ENCODE measurements around the gene KIF17. TPM values are rescaled to one million over a fixed set of nuclear protein-coding genes. Genes with fewer than 3 reads are reported as not detected.

The KIF17 gene
- total and polyA plus RNA-seq, 4 donors = 4.1 to 9.6 (median 5.9) TPM

- ATAC-seq (ENCODE audit: insufficient read depth, low FRiP score) (no peak), DNase-seq (no peak)
- Histone ChIP-seq H3K4me3 (no peak overlapping the region), H3K4me1 (ENCODE audit: control insufficient read depth in 5 of 5, insufficient read depth in 5 of 5, low read length in 5 of 5) (peaks cover 0 to 16% (median 8%) of the 10 kb centered on the region in 5 donors), H3K9me3 (ENCODE audit: control insufficient read depth in 4 of 4, insufficient read depth in 3 of 4, low read length in 3 of 4) (no peaks in the 10 kb centered on the region), H3K9ac (ENCODE audit: insufficient read depth in 1 of 2, low read length in 2 of 2) (no peak overlapping the region), H3K27me3 (ENCODE audit: control insufficient read depth in 3 of 3, insufficient read depth in 3 of 3, low read length in 2 of 3) (peaks cover 0 to 38% (median 26%) of the 10 kb centered on the region in 3 donors), H3K27ac (ENCODE audit: low read depth in 1 of 2, low read length in 1 of 2) (peak overlapping the region; percentile 59 to 82), H3K36me3 (ENCODE audit: control insufficient read depth in 4 of 4, insufficient read depth in 4 of 4, low read length in 4 of 4) (peaks cover 0 to 12% (median 4%) of the 10 kb centered on the region in 4 donors)
- 21 to 30% methylated on average over 7 of the region's 7 CpGs for WGBS, 2 donors
- TF ChIP-seq CTCF (IDR thresholded peaks at IDR 0.05; ENCODE audit: control extremely low read depth, extremely low read depth) = no peak
Measured at GRCh38 chr1:20733360-20733975, 15.7 kb upstream of the KIF17 start.

GRCh38 chr1:20732588-20733359, 15.0 kb upstream of the KIF17 start, which contains the start of gene SH2D5:
SH2D5 (minus strand) TSS chr1:20732703; CDS start chr1:20728044, 4,659 bp downstream.
- no peak for TF ChIP-seq CTCF (IDR thresholded peaks at IDR 0.05; ENCODE audit: control extremely low read depth, extremely low read depth)
- peaks cover 0 to 43% (median 26%) of the 10 kb centered on the region in 3 donors for H3K27me3 ChIP-seq (ENCODE audit: control insufficient read depth in 3 of 3, insufficient read depth in 3 of 3, low read length in 2 of 3)
- H3K4me1 ChIP-seq (ENCODE audit: control insufficient read depth in 5 of 5, insufficient read depth in 5 of 5, low read length in 5 of 5) = peaks cover 0 to 16% (median 8%) of the 10 kb centered on the region in 5 donors
- no peak within 1 kb of the TSS for H3K9ac ChIP-seq (ENCODE audit: insufficient read depth in 1 of 2, low read length in 2 of 2)
- peak within 1 kb of the TSS; percentile 59 to 82 for H3K27ac ChIP-seq (ENCODE audit: low read depth in 1 of 2, low read length in 1 of 2)
- peak; percentile 56 to 76 (median 67) for DNase-seq
- no peaks in the 10 kb centered on the region for H3K9me3 ChIP-seq (ENCODE audit: control insufficient read depth in 4 of 4, insufficient read depth in 3 of 4, low read length in 3 of 4)
- ATAC-seq (ENCODE audit: insufficient read depth, low FRiP score) = peak; percentile 65
- 0 to 1% methylated on average over 38 of the region's 38 CpGs for WGBS, 2 donors
- peaks cover 0 to 9% (median 2%) of the 10 kb centered on the region in 4 donors for H3K36me3 ChIP-seq (ENCODE audit: control insufficient read depth in 4 of 4, insufficient read depth in 4 of 4, low read length in 4 of 4)
- H3K4me3 ChIP-seq = peak within 1 kb of the TSS; percentile 50

GRCh38 chr1:20732071-20732587, 14.3 kb upstream of the KIF17 start:
- peaks cover 0 to 43% (median 26%) of the 10 kb centered on the region in 3 donors for H3K27me3 ChIP-seq (ENCODE audit: control insufficient read depth in 3 of 3, insufficient read depth in 3 of 3, low read length in 2 of 3)
- DNase-seq (peak; percentile 62 to 70 (median 68)), ATAC-seq (ENCODE audit: insufficient read depth, low FRiP score) (peak; percentile 60)
- no peak overlapping the region for H3K9ac ChIP-seq (ENCODE audit: insufficient read depth in 1 of 2, low read length in 2 of 2)
- peak overlapping the region in 1 of 2 donors; percentile 24 for H3K27ac ChIP-seq (ENCODE audit: low read depth in 1 of 2, low read length in 1 of 2)
- H3K36me3 ChIP-seq (ENCODE audit: control insufficient read depth in 4 of 4, insufficient read depth in 4 of 4, low read length in 4 of 4) = peaks cover 0 to 3% (median 0%) of the 10 kb centered on the region in 4 donors
- H3K4me3 ChIP-seq = peak overlapping the region; percentile 50
- no peaks in the 10 kb centered on the region for H3K9me3 ChIP-seq (ENCODE audit: control insufficient read depth in 4 of 4, insufficient read depth in 3 of 4, low read length in 3 of 4)
- 1% methylated on average over 29 to 55 of the region's 55 CpGs for WGBS, 2 donors
- peaks cover 0 to 16% (median 8%) of the 10 kb centered on the region in 5 donors for H3K4me1 ChIP-seq (ENCODE audit: control insufficient read depth in 5 of 5, insufficient read depth in 5 of 5, low read length in 5 of 5)
- TF ChIP-seq CTCF (IDR thresholded peaks at IDR 0.05; ENCODE audit: control extremely low read depth, extremely low read depth) = no peak

All from lung (tissue), 12 donors.